ENCODE data around the gene ARHGEF16.

GRCh38 chr1:3418600-3418999, 35.9 kb upstream of the ARHGEF16 start:
- TF ChIP-seq, protein P1, sequence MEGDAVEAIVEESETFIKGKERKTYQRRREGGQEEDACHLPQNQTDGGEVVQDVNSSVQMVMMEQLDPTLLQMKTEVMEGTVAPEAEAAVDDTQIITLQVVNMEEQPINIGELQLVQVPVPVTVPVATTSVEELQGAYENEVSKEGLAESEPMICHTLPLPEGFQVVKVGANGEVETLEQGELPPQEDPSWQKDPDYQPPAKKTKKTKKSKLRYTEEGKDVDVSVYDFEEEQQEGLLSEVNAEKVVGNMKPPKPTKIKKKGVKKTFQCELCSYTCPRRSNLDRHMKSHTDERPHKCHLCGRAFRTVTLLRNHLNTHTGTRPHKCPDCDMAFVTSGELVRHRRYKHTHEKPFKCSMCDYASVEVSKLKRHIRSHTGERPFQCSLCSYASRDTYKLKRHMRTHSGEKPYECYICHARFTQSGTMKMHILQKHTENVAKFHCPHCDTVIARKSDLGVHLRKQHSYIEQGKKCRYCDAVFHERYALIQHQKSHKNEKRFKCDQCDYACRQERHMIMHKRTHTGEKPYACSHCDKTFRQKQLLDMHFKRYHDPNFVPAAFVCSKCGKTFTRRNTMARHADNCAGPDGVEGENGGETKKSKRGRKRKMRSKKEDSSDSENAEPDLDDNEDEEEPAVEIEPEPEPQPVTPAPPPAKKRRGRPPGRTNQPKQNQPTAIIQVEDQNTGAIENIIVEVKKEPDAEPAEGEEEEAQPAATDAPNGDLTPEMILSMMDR (IDR thresholded peaks at IDR 0.05; ENCODE audit: poor library complexity), result no peak
- no peak for TF ChIP-seq EZH2phosphoT487 (IDR thresholded peaks at IDR 0.05; ENCODE audit: low read depth, severe bottlenecking, unreplicated experiment)
